Esophagus muscularis mucosa (tissue), 4 donors: Measurements from ENCODE around the gene BAD. TPM values are rescaled to one million over a fixed set of nuclear protein-coding genes. Genes with fewer than 3 reads are reported as not detected.
A peak's percentile ranks its signal among the peaks of the same experiment; 100 is the strongest.
"Not testable (repeated sequence)": the region's sequence is repeated elsewhere in the genome, so short reads cannot be mapped to it uniquely, and the experiment has no call there.

Experiments used
- DNase-seq: peaks from one replicate; pipeline ENCODE4 v3.0.0-alpha.2; 2017; ENCODE audit errors: extremely low spot score
- H3K27ac ChIP-seq, 4 donors: fragments of 200-600 bp; sonication (generic); replicated peaks in 1 of 4; 1 replicate in 3 of 4; 2 replicates in 1 of 4; pipeline ENCODE4 v1.5.1; 2016 to 2019; ENCODE audit warnings: mild to moderate bottlenecking in 1 of 4
- H3K27me3 ChIP-seq, 4 donors: fragments of 200-600 bp; sonication (generic); one replicate each; pipeline versions ENCODE4 v1.5.1 to v1.6.0; 2016 to 2019
- H3K36me3 ChIP-seq, 4 donors: fragments of 200-600 bp; sonication (generic); one replicate each; pipeline ENCODE4 v1.5.1; 2016 to 2019
- H3K4me1 ChIP-seq, 4 donors: fragments of 200-600 bp; sonication (generic); one replicate each; pipeline ENCODE4 v1.5.1; 2016 to 2019
- H3K4me3 ChIP-seq, 4 donors: fragments of 200-600 bp; sonication (generic); 1 replicate in 2 of 4; 2 replicates in 2 of 4; pipeline ENCODE4 v1.5.1; 2016 to 2019; ENCODE audit warnings: mild to moderate bottlenecking in 4 of 4, moderate library complexity in 1 of 4
- H3K9me3 ChIP-seq, 4 donors: fragments of 200-600 bp; sonication (generic); 1 replicate in 3 of 4; 2 replicates in 1 of 4; pipeline ENCODE4 v1.5.1; 2016 to 2019
- EP300 ChIP-seq: sonication (generic); formaldehyde crosslinking; IDR thresholded peaks from one replicate; pipeline ENCODE4 v1.6.1; 2017; ENCODE audit warnings: antibody characterized with exemption
- POLR2A ChIP-seq: fragments of 450-650 bp; IDR thresholded peaks from one replicate; pipeline ENCODE4 v1.6.1; 2017; ENCODE audit warnings: antibody characterized with exemption, moderate library complexity, mild to moderate bottlenecking, low read depth
- POLR2AphosphoS5 ChIP-seq, 2 donors: sonication (generic); formaldehyde crosslinking; IDR thresholded peaks; one replicate each; pipeline ENCODE4 v1.6.1; 2017; ENCODE audit warnings: antibody characterized with exemption in 2 of 2
- whole genome bisulfite sequencing: methylation state at CpG from one replicate; pipeline ENCODE4 v1.1.5; 2018; 5-methylcytosine and 5-hydroxymethylcytosine counted together
- intact Hi-C: fragments of 100-400 bp; cut with DNase I; formaldehyde crosslinking; loops from one replicate; pipeline ENCODE4 v1.15.1; 2023
- total RNA-seq, 4 donors: library from RNA; depleted of rRNA; stranded (reverse); fragments of >200 nt; gene quantifications; one replicate each; pipeline versions ENCODE4 v1.1.0 to v1.2.1, GENCODE V29; 2016
- TF ChIP-seq, protein P1 (sequence below), 3 experiments: fragments of 200-600 bp in 2 of 3; fragments of 450-650 bp in 1 of 3; sonication (generic) in 2 of 3; IDR thresholded peaks; one replicate each; pipeline ENCODE4 v1.5.1; 2017 to 2019; ENCODE audit warnings: antibody characterized with exemption in 3 of 3, mild to moderate bottlenecking in 2 of 3, moderate library complexity in 1 of 3

The BAD gene
- total RNA-seq, 4 donors from 2014 or later, result 99.3 to 138 (median 122) TPM

DNA sequence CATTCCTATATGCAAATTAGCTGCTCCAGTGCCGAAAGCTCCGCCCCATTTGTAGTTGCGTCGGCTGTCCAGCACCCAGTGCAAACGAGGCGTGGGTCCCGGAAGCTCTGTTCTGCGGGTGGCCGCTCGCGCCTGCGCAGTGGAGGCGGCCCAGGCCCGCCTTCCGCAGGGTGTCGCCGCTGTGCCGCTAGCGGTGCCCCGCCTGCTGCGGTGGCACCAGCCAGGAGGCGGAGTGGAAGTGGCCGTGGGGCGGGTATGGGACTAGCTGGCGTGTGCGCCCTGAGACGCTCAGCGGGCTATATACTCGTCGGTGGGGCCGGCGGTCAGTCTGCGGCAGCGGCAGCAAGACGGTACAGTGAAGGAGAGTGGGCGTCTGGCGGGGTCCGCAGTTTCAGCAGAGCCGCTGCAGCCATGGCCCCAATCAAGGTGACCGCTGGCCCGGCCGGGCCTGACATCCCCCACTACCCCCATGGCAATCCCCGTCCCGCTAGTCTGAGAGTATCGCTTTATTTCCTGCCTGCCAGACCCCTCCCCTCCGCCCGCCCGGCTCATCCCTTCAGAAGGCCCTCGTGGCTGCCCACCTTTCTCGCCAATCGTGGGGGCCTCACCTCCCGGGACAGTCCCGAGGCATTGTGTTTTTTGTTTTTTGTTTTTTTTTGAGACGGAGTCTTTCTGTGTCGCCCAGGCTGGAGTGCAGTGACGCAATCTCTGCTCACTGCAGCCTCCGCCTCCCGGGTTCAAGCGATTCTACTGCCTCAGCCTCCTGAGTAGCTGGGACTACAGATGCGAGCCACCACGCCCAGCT lies 33.7 kb upstream of the BAD start, which contains the start of gene PRDX5:
Gene PRDX5, plus strand, starts transcription at position 161 of the 805 bp plus-strand sequence. Its CDS starts 95 bp downstream, at position 256.
- H3K4me3 ChIP-seq, result peak within 1 kb of the TSS; percentile 79 to 95 (median 82)
- H3K27ac ChIP-seq, result peak within 1 kb of the TSS; percentile 94 to 99 (median 96)
- H3K9me3 ChIP-seq, result no peaks in the 10 kb centered on the region
- TF ChIP-seq, protein P1, sequence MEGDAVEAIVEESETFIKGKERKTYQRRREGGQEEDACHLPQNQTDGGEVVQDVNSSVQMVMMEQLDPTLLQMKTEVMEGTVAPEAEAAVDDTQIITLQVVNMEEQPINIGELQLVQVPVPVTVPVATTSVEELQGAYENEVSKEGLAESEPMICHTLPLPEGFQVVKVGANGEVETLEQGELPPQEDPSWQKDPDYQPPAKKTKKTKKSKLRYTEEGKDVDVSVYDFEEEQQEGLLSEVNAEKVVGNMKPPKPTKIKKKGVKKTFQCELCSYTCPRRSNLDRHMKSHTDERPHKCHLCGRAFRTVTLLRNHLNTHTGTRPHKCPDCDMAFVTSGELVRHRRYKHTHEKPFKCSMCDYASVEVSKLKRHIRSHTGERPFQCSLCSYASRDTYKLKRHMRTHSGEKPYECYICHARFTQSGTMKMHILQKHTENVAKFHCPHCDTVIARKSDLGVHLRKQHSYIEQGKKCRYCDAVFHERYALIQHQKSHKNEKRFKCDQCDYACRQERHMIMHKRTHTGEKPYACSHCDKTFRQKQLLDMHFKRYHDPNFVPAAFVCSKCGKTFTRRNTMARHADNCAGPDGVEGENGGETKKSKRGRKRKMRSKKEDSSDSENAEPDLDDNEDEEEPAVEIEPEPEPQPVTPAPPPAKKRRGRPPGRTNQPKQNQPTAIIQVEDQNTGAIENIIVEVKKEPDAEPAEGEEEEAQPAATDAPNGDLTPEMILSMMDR (IDR thresholded peaks at IDR 0.05), result peak; percentile 35 to 74 (median 44)
- TF ChIP-seq POLR2A (peak; percentile 82), POLR2AphosphoS5 (IDR thresholded peaks at IDR 0.05) (peak; percentile 94 to 95), EP300 (no peak)
- peaks cover 23 to 49% (median 34%) of the 10 kb centered on the region in 4 donors for H3K4me1 ChIP-seq
- H3K27me3 ChIP-seq, result no peaks in the 10 kb centered on the region
- H3K36me3 ChIP-seq, result peaks cover 18 to 61% (median 59%) of the 10 kb centered on the region in 4 donors
- DNase-seq, result peak; percentile 99
- intact Hi-C loops, result no loop called here
- WGBS, result 0% methylated on average over 24 of the region's 61 CpGs

DNA sequence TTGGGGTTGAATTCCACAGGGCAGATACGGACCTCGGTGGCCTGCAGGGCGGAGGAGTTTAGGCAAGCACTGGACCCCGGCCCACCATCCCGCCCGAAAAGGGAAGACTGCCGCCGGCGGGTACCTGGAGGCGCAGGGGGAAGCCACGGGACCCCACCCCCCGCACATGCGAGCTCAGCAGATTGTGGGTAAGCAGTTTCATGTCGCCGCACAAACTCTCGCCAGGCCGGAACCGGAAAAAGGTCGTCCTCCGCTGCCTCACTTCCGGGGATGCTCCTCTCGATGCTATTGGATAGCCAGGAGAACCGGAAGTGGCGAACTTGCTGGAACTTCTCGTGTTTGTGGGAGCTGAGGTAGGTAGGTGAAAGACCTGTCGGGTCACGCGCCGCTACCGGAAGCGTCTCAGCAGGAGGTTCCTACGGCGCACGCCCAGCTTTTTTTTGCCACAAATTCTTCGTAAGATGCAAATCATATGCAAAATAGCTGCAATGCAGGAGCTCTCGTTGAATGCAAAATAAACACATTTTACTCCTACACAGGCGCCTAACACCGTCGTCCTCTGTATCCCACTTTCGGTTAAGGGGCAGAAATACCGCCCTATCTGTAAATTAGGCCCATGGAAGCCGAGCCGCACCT lies 33.0 kb upstream of the BAD start, which contains the start of gene TRMT112:
Gene TRMT112, minus strand, starts transcription at position 235 of the 636 bp plus-strand sequence. Its CDS starts 33 bp downstream, at position 202.
- Histone ChIP-seq H3K27ac (peak within 1 kb of the TSS; percentile 94 to 99 (median 96)), H3K4me1 (peaks cover 25 to 56% (median 40%) of the 10 kb centered on the region in 4 donors), H3K27me3 (no peaks in the 10 kb centered on the region), H3K4me3 (peak within 1 kb of the TSS; percentile 79 to 95 (median 82)), H3K36me3 (peaks cover 18 to 55% (median 53%) of the 10 kb centered on the region in 4 donors), H3K9me3 (no peaks in the 10 kb centered on the region)
- peak; percentile 99 for DNase-seq
- intact Hi-C loops, result no loop called here
- WGBS, result under 1% methylated on average over 39 of the region's 43 CpGs
- TF ChIP-seq, protein P1 (IDR thresholded peaks at IDR 0.05), result no peak
- TF ChIP-seq EP300, result peak; percentile 53
- peak; percentile 97 for TF ChIP-seq POLR2AphosphoS5 (IDR thresholded peaks at IDR 0.05)
- TF ChIP-seq POLR2A, result peak; percentile 77

DNA sequence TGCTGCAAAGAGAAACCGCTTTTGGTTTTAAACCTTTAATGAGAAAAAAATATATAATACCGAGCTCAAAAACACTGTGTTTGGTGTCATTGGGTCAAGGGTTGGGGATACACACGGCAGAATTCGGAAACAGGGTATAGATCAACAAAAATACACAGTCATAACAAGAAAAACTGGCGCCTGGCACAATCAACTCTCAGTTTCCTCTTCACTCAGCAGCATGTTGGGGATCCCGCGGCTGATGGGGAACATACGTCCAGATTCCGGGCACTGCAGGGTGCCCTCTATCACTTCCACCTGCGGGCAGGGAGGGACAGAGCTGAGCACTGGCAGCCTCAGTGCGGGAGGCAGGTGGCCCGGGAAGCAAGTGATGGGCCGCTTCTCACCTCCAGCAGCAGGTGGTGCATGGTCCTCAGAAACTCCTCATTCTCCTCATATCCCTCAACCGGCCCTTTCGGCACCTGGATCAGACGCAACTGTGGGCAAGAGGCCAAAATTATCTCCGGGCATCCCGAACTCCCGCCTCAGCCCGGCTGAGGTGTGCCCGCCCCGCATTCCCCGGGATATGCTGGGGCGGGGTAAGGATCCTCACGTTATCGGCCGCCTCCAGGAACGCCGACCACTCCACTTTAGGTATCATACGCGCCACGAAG lies 32.3 kb upstream of the BAD start:
- H3K27me3 ChIP-seq, result no peaks in the 10 kb centered on the region
- 21% methylated on average over 12 of the region's 32 CpGs for WGBS
- TF ChIP-seq POLR2AphosphoS5 (IDR thresholded peaks at IDR 0.05) (no peak), POLR2A (no peak), EP300 (no peak)
- TF ChIP-seq, protein P1 (IDR thresholded peaks at IDR 0.05), result no peak
- intact Hi-C loops, result no loop called here
- peaks cover 27 to 59% (median 42%) of the 10 kb centered on the region in 4 donors for H3K4me1 ChIP-seq
- H3K4me3 ChIP-seq, result peak overlapping the region; percentile 79 to 95 (median 82)
- peak overlapping the region; percentile 94 to 99 (median 96) for H3K27ac ChIP-seq
- no peak for DNase-seq
- no peaks in the 10 kb centered on the region for H3K9me3 ChIP-seq
- H3K36me3 ChIP-seq, result peaks cover 18 to 49% (median 47%) of the 10 kb centered on the region in 4 donors

DNA sequence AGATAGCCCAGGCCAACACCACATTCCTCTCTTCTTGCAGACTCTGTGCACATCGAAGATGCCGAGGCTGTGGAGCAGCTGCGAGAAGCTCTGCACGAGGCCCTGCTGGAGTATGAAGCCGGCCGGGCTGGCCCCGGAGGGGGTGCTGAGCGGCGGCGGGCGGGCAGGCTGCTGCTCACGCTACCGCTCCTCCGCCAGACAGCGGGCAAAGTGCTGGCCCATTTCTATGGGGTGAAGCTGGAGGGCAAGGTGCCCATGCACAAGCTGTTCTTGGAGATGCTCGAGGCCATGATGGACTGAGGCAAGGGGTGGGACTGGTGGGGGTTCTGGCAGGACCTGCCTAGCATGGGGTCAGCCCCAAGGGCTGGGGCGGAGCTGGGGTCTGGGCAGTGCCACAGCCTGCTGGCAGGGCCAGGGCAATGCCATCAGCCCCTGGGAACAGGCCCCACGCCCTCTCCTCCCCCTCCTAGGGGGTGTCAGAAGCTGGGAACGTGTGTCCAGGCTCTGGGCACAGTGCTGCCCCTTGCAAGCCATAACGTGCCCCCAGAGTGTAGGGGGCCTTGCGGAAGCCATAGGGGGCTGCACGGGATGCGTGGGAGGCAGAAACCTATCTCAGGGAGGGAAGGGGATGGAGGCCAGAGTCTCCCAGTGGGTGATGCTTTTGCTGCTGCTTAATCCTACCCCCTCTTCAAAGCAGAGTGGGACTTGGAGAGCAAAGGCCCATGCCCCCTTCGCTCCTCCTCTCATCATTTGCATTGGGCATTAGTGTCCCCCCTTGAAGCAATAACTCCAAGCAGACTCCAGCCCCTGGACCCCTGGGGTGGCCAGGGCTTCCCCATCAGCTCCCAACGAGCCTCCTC lies 31.4 kb upstream of the BAD start:
- H3K9me3 ChIP-seq, intact Hi-C loops, DNase-seq, H3K27me3 ChIP-seq: not testable (repeated sequence)
- peaks cover 27 to 59% (median 42%) of the 10 kb centered on the region in 4 donors for H3K4me1 ChIP-seq
- H3K27ac ChIP-seq, result peak overlapping the region; percentile 94 to 99 (median 96)
- 63% methylated on average over 9 of the region's 25 CpGs for WGBS
- peaks cover 12 to 43% (median 40%) of the 10 kb centered on the region in 4 donors for H3K36me3 ChIP-seq
- peak overlapping the region in 1 of 4 donors; percentile 84 for H3K4me3 ChIP-seq
